ENCODE measurements around the gene CD27.
"Not testable (repeated sequence)": the region's sequence is repeated elsewhere in the genome, so short reads cannot be mapped to it uniquely, and the experiment has no call there.

The CD27 gene

GRCh38 chr12:6461401-6462233 lies 16.9 kb downstream of the CD27 start:
- DNase-seq, result peak; percentile 69 to 86 (median 81)

- peak in 2 of 6 experiments; percentile 41 to 43 for DNase-seq
Measured at GRCh38 chr12:6462234-6462995, 17.7 kb downstream of the CD27 start.

GRCh38 chr12:6463216-6463615 lies 18.5 kb downstream of the CD27 start:
- peak; percentile 23 to 48 (median 37) for DNase-seq

GRCh38 chr12:6463858-6464257 lies 19.1 kb downstream of the CD27 start:
- no peak for DNase-seq

- no peak for DNase-seq
Measured at GRCh38 chr12:6464531-6464930, 19.8 kb downstream of the CD27 start.

- peak in 5 of 6 experiments; percentile 21 to 66 (median 41) for DNase-seq
Measured at GRCh38 chr12:6465467-6466183, 20.9 kb downstream of the CD27 start.

- no peak for DNase-seq
Measured at GRCh38 chr12:6466184-6466573, 21.4 kb downstream of the CD27 start.

- DNase-seq, result not testable (repeated sequence)
Measured at GRCh38 chr12:6466751-6467150, 22.0 kb downstream of the CD27 start.

- DNase-seq, result not testable (repeated sequence)
Measured at GRCh38 chr12:6467571-6468282, 23.0 kb downstream of the CD27 start.

- no peak for DNase-seq
Measured at GRCh38 chr12:6468283-6468575, 23.5 kb downstream of the CD27 start.

GRCh38 chr12:6469092-6469491 lies 24.3 kb downstream of the CD27 start:
- no peak for DNase-seq

- DNase-seq, result peak in 1 of 6 experiments; percentile 42
Measured at GRCh38 chr12:6469609-6470374, 25.0 kb downstream of the CD27 start.

GRCh38 chr12:6470375-6471163 lies 25.8 kb downstream of the CD27 start, which contains the start of gene VAMP1:
VAMP1 (minus strand) TSS chr12:6470677; CDS start chr12:6470531, 146 bp downstream.
- peak; percentile 94 to 96 (median 95) for DNase-seq

GRCh38 chr12:6471989-6472360 lies 27.2 kb downstream of the CD27 start:
- no peak for DNase-seq

GRCh38 chr12:6472491-6472890 lies 27.7 kb downstream of the CD27 start:
- no peak for DNase-seq

GRCh38 chr12:6475233-6475975 lies 30.6 kb downstream of the CD27 start:
- DNase-seq, result not testable (repeated sequence)

- DNase-seq, result no peak
Measured at GRCh38 chr12:6476489-6476888, 31.7 kb downstream of the CD27 start.

GRCh38 chr12:6477601-6478377 lies 33.0 kb downstream of the CD27 start:
- DNase-seq, result not testable (repeated sequence)

- DNase-seq, result no peak
Measured at GRCh38 chr12:6478416-6478815, 33.7 kb downstream of the CD27 start.

GRCh38 chr12:6488240-6488639 lies 43.5 kb downstream of the CD27 start:
- DNase-seq, result no peak

All from stimulated activated naive CD4-positive, alpha-beta T cell (primary cell).